OCI-LY1 (cell line): ENCODE data around the gene SYT4.

Experiments used
- H2AFZ ChIP-seq: fragments of 200-600 bp; sonication (generic), shearing (Covaris generic); 2 replicates; pipeline ENCODE4 v1.6.0; 2014; ENCODE audit warnings: antibody characterized with exemption, mild to moderate bottlenecking, low read length
- H3F3A ChIP-seq: fragments of 200-600 bp; sonication (generic), shearing (Covaris generic); 2 replicates; pipeline ENCODE4 v1.6.0; 2014; ENCODE audit warnings: mild to moderate bottlenecking, antibody characterized with exemption, low read length, moderate library complexity; ENCODE audit not compliant: insufficient read depth
- H3K27ac ChIP-seq: fragments of 200-600 bp; sonication (generic); 2 replicates; pipeline ENCODE4 v1.5.1; 2014; ENCODE audit warnings: low read length, mixed run types, mild to moderate bottlenecking, low read depth; ENCODE audit not compliant: poor library complexity, severe bottlenecking
- H3K27me3 ChIP-seq: fragments of 200-600 bp; sonication (generic); 2 replicates; pipeline ENCODE4 v1.6.0; 2014; ENCODE audit warnings: antibody characterized with exemption, mild to moderate bottlenecking, low read length, moderate library complexity; ENCODE audit not compliant: insufficient read depth
- H3K36me3 ChIP-seq: fragments of 200-600 bp; sonication (generic); 2 replicates; pipeline ENCODE4 v1.6.1; 2014; ENCODE audit warnings: mild to moderate bottlenecking, antibody characterized with exemption, low read length, moderate library complexity, mixed read lengths; ENCODE audit not compliant: insufficient read depth
- H3K4me1 ChIP-seq: fragments of 200-600 bp; sonication (generic); 2 replicates; pipeline ENCODE4 v1.5.1; 2014; ENCODE audit warnings: mild to moderate bottlenecking, low read length, moderate library complexity; ENCODE audit not compliant: insufficient read depth, severe bottlenecking
- H3K4me2 ChIP-seq: fragments of 200-600 bp; sonication (generic), shearing (Covaris generic); 2 replicates; pipeline ENCODE4 v1.6.1; 2014; ENCODE audit warnings: low read length
- H3K4me3 ChIP-seq: fragments of 200-600 bp; sonication (generic); 2 replicates; pipeline ENCODE4 v1.5.1; 2014; ENCODE audit warnings: low read length, low read depth, mild to moderate bottlenecking, mixed read lengths; ENCODE audit not compliant: poor library complexity, severe bottlenecking
- H3K79me2 ChIP-seq: fragments of 200-600 bp; shearing (Covaris generic); 2 replicates; pipeline ENCODE4 v1.6.1; 2016; ENCODE audit warnings: mixed run types, low read length, mixed read lengths; ENCODE audit not compliant: insufficient read depth
- H3K9ac ChIP-seq: fragments of 200-600 bp; sonication (generic), shearing (Covaris generic); 2 replicates; pipeline ENCODE4 v1.6.1; 2014; ENCODE audit warnings: mild to moderate bottlenecking, low read length, mixed read lengths
- H3K9me2 ChIP-seq: fragments of 200-600 bp; sonication (generic), shearing (Covaris generic); 2 replicates; pipeline ENCODE4 v1.6.1; 2014; ENCODE audit warnings: low read depth, mild to moderate bottlenecking, low read length, mixed read lengths
- H3K9me3 ChIP-seq: fragments of 200-600 bp; shearing (Covaris generic); 2 replicates; pipeline ENCODE4 v1.6.1; 2014; ENCODE audit warnings: low read length, mixed read lengths
- H4K20me1 ChIP-seq: fragments of 200-600 bp; sonication (generic), shearing (Covaris generic); 2 replicates; pipeline ENCODE4 v1.6.0; 2016; ENCODE audit warnings: mild to moderate bottlenecking, low read length; ENCODE audit not compliant: insufficient read depth
- EZH2 ChIP-seq: fragments of 200-600 bp; sonication (generic), shearing (Covaris generic); IDR thresholded peaks from 2 replicates; pipeline ENCODE4 v1.8.0; 2017; ENCODE audit warnings: borderline replicate concordance, mixed run types, mild to moderate bottlenecking, antibody characterized with exemption, low read length, moderate library complexity, mixed read lengths
- TF ChIP-seq, protein P1 (sequence below): fragments of 200-600 bp; sonication (generic), shearing (Covaris generic); IDR thresholded peaks from 2 replicates; pipeline ENCODE4 v1.5.1; 2017; ENCODE audit warnings: mild to moderate bottlenecking, antibody characterized with exemption, low read length, moderate library complexity, mixed read lengths

The SYT4 gene

GRCh38 chr18:43236921-43237320, 40.4 kb downstream of the SYT4 start:
- no peak overlapping the region for H2AFZ ChIP-seq
- H3K27me3 ChIP-seq, result no peaks in the 10 kb centered on the region
- no peaks in the 10 kb centered on the region for H3F3A ChIP-seq
- H3K4me1 ChIP-seq, result no peaks in the 10 kb centered on the region
- no peaks in the 10 kb centered on the region for H4K20me1 ChIP-seq
- TF ChIP-seq EZH2, result no peak
- TF ChIP-seq, protein P1, sequence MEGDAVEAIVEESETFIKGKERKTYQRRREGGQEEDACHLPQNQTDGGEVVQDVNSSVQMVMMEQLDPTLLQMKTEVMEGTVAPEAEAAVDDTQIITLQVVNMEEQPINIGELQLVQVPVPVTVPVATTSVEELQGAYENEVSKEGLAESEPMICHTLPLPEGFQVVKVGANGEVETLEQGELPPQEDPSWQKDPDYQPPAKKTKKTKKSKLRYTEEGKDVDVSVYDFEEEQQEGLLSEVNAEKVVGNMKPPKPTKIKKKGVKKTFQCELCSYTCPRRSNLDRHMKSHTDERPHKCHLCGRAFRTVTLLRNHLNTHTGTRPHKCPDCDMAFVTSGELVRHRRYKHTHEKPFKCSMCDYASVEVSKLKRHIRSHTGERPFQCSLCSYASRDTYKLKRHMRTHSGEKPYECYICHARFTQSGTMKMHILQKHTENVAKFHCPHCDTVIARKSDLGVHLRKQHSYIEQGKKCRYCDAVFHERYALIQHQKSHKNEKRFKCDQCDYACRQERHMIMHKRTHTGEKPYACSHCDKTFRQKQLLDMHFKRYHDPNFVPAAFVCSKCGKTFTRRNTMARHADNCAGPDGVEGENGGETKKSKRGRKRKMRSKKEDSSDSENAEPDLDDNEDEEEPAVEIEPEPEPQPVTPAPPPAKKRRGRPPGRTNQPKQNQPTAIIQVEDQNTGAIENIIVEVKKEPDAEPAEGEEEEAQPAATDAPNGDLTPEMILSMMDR, result no peak
- no peaks in the 10 kb centered on the region for H3K9me2 ChIP-seq
- no peaks in the 10 kb centered on the region for H3K36me3 ChIP-seq
- H3K79me2 ChIP-seq, result no peaks in the 10 kb centered on the region
- no peaks in the 10 kb centered on the region for H3K9me3 ChIP-seq
- no peak overlapping the region for H3K4me2 ChIP-seq
- no peak overlapping the region for H3K4me3 ChIP-seq
- no peak overlapping the region for H3K27ac ChIP-seq
- no peak overlapping the region for H3K9ac ChIP-seq

- Histone ChIP-seq H3K27ac (no peak overlapping the region), H3K36me3 (no peaks in the 10 kb centered on the region), H3K4me1 (no peaks in the 10 kb centered on the region), H3K79me2 (no peaks in the 10 kb centered on the region), H4K20me1 (no peaks in the 10 kb centered on the region), H3K9ac (no peak overlapping the region), H3F3A (no peaks in the 10 kb centered on the region), H3K27me3 (no peaks in the 10 kb centered on the region), H3K4me3 (no peak overlapping the region), H3K4me2 (no peak overlapping the region), H2AFZ (no peak overlapping the region), H3K9me2 (no peaks in the 10 kb centered on the region), H3K9me3 (no peaks in the 10 kb centered on the region)
- TF ChIP-seq, protein P1, result no peak
- no peak for TF ChIP-seq EZH2
Observed at GRCh38 chr18:43234889-43235288, 42.4 kb downstream of the SYT4 start.

- no peaks in the 10 kb centered on the region for H3K4me1 ChIP-seq
- H4K20me1 ChIP-seq, result no peaks in the 10 kb centered on the region
Observed at GRCh38 chr18:43222501-43222900, 54.8 kb downstream of the SYT4 start.

More at GRCh38 chr18:43222501-43222900, 54.8 kb downstream of the SYT4 start:
- Histone ChIP-seq H3K4me3 (no peak overlapping the region), H3K9me3 (no peaks in the 10 kb centered on the region), H3K27me3 (no peaks in the 10 kb centered on the region), H3K27ac (no peak overlapping the region), H3K79me2 (no peaks in the 10 kb centered on the region), H3K9me2 (no peaks in the 10 kb centered on the region), H3K4me2 (no peak overlapping the region), H3K9ac (no peak overlapping the region), H3F3A (no peaks in the 10 kb centered on the region), H2AFZ (no peak overlapping the region), H3K36me3 (no peaks in the 10 kb centered on the region)
- no peak for TF ChIP-seq EZH2
- TF ChIP-seq, protein P1, result no peak
